LNCaP clone FGC (cell line): Measurements from ENCODE around the gene LRRN4CL.
"Not testable (repeated sequence)": the region's sequence is repeated elsewhere in the genome, so short reads cannot be mapped to it uniquely, and the experiment has no call there.

ENCODE experiments used
- DNase-seq: peaks from one replicate; pipeline ENCODE4 v3.0.0-alpha.2; 2011; ENCODE audit warnings: low read depth
- H3K4me3 ChIP-seq: 2 replicates; pipeline ENCODE4 v1.5.1; 2011; ENCODE audit warnings: mild to moderate bottlenecking, low read depth, low read length, control low read depth
- TF ChIP-seq, protein P1 (sequence below): IDR thresholded peaks from 2 replicates; pipeline ENCODE4 v1.5.1; 2012; ENCODE audit warnings: mild to moderate bottlenecking; ENCODE audit not compliant: control insufficient read depth, insufficient read depth; ENCODE audit errors: extremely low read depth

The LRRN4CL gene

DNA sequence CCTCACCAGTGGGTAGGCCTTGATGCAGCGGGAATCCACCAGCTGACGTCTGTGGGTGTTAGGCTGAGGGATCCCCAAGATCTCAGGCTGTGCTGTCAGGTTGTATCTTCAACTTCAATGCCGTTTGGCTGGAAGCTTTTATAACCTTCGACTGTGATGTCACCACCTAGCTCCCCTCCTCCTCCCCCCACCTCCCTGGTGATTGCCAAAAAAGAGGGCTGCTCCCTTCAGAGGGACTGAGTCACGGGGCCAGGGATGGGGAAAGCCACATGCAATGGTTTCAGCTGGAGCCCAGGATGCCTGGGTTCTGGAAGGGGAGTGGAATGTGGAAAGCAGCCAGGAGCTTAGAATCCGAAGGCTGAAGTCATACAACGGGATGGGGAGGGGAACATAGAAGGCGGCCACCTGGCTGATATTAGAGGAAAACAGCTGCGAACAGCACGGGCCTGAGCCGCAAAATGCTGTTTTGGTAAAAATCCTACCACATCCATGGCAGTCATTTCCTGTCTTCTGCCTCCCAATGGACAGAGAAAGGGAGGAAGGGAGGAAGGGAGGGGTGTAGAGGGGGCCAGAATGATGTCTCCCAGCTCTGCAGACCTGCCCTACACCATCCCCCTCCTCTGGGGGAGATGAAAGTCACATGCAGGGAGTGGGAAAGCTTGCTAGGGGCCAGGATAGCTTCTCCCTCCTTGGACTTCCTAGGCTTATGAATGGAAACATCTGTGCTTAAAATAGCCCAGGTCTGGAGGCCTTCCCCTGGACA, at the start of gene LRRN4CL:
TSS of gene LRRN4CL (minus strand) at position 110 of the 763 bp plus-strand sequence. CDS start 1,022 bp downstream, outside the sequence.
- DNase-seq = no peak
- H3K4me3 ChIP-seq = no peak within 1 kb of the TSS
- TF ChIP-seq, protein P1, sequence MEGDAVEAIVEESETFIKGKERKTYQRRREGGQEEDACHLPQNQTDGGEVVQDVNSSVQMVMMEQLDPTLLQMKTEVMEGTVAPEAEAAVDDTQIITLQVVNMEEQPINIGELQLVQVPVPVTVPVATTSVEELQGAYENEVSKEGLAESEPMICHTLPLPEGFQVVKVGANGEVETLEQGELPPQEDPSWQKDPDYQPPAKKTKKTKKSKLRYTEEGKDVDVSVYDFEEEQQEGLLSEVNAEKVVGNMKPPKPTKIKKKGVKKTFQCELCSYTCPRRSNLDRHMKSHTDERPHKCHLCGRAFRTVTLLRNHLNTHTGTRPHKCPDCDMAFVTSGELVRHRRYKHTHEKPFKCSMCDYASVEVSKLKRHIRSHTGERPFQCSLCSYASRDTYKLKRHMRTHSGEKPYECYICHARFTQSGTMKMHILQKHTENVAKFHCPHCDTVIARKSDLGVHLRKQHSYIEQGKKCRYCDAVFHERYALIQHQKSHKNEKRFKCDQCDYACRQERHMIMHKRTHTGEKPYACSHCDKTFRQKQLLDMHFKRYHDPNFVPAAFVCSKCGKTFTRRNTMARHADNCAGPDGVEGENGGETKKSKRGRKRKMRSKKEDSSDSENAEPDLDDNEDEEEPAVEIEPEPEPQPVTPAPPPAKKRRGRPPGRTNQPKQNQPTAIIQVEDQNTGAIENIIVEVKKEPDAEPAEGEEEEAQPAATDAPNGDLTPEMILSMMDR = no peak

- H3K4me3 ChIP-seq = no peak overlapping the region
- DNase-seq = no peak
- TF ChIP-seq, protein P1 = no peak
Observed at GRCh38 chr11:62737196-62737595, 47.9 kb upstream of the LRRN4CL start.

DNA sequence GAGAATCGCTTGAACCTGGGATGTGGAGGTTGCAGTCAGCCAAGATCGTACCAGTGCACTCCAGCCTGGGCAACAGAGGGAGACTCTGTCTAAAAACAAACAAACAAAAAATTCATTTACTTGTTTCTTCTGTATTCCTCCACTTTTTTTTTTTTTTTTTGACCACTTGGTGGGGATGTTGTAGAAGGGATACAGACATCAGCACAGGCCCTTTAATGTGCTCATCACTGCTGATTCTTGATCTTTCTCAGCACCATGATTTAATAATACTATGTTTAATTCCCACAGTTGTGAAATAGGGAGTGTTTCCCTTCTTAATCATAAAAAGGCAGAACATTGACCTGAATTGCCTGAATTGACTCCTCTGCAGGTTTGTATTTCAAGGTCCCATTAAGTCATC, 43.5 kb upstream of the LRRN4CL start:
- no peak for DNase-seq
- TF ChIP-seq, protein P1 = peak; percentile 14; the same call in 1 of the 2 replicates
- H3K4me3 ChIP-seq = no peak overlapping the region

DNA sequence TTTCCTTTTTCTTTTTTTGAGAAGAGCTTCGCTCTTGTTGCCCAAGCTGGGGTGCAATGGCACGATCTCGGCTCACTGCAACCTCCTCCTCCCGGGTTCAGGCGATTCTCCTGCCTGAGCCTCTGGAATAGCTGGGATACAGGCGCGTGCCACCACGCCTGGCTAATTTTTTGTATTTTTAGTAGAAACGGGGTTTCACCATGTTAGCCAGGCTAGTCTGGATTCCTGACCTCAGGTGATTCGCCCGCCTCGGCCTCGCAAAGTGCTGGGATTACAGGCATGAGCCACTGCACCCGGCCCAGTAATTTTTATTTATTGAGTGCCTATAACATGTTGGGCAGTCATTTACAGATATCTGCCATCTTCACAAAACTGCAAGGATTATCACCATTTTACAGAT, 40.7 kb upstream of the LRRN4CL start:
- not testable (repeated sequence) for DNase-seq
- peak overlapping the region; percentile 78 for H3K4me3 ChIP-seq

GRCh38 chr11:62728171-62728988, 39.0 kb upstream of the LRRN4CL start, which contains the start of gene TTC9C:
Gene TTC9C, plus strand, starts transcription at chr11:62728486. Its CDS starts 363 bp downstream, at chr11:62728849.
- H3K4me3 ChIP-seq = peak within 1 kb of the TSS; percentile 78
- TF ChIP-seq, protein P1 = no peak
- DNase-seq = no peak

DNA sequence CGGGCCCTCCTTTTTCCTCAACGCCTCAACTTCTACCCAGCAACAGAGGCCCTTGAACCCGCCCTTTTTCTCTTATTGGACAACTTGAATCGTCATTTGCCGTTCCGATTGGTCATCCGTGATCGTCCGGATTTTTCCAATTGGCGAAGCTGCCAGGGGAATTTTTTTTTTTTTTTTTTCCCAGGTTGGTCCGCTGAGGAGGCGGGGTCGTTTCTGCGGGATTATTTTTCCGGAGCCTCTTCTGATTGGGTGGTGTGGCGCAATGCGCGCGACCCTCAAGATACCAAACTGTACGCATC, 38.5 kb upstream of the LRRN4CL start:
- peak; percentile 97 for DNase-seq
- TF ChIP-seq, protein P1 = no peak
- H3K4me3 ChIP-seq = peak overlapping the region; percentile 78

GRCh38 chr11:62727165-62727871, 38.0 kb upstream of the LRRN4CL start, which contains the start of gene HNRNPUL2:
Gene HNRNPUL2, minus strand, starts transcription at chr11:62727457. Its CDS starts 301 bp downstream, at chr11:62727156.
- DNase-seq = peak; percentile 96
- H3K4me3 ChIP-seq = peak within 1 kb of the TSS; percentile 78
- TF ChIP-seq, protein P1 = no peak
